Measurements from ENCODE around the gene FOXO6. TPM values are rescaled to one million over a fixed set of nuclear protein-coding genes. Genes with fewer than 3 reads are reported as not detected.

Gene FOXO6
- total and polyA plus RNA-seq, 2 experiments from 2014 or later, result 0.68 to 4.2 TPM

DNA sequence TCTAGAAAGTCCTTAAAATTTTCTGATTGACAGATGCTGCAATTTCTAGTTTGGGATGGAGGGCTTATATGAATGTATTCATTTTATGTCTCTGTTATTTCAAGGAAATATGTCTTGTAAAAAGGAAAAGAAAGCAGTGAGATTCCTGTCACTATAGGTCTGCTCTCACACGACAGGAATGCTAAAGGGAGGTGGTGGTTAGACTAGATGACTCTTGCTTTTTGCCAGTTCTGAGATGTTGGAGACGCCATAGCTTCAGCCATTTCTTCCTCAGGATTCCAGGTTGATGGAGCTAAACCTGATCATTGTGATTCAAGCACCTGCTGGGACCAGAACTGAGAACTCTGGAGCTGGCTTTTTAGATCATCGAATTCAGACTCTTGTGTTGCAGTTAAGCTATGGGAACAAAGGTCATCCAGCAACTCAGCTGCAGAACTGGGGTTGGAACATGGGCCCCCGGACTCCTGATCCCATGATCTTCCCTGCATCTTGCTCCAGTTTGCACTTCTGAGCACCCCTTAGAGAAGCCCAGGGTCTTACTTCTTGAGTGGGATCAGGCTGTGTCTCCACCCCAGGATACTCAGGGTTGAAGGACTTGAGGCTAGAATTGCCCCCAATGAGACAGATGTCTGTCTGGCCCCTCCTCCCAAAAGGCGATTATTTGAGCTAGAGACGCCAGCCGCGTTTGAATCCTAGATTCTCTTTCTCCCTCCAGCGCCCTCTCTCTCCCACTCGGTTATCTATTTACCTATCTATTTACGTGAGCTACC, 46.7 kb upstream of the FOXO6 start:
- no peaks in the 10 kb centered on the region for H3F3A ChIP-seq (replicated peaks; ENCODE audit: low read depth)
- TF ChIP-seq EZH2 (IDR thresholded peaks at IDR 0.05; ENCODE audit: low read depth, unreplicated experiment), result no peak
- TF ChIP-seq ZNF331 (CRISPR knock-in tag; IDR thresholded peaks at IDR 0.05; ENCODE audit: low read depth), result no peak
- TF ChIP-seq, protein P1, sequence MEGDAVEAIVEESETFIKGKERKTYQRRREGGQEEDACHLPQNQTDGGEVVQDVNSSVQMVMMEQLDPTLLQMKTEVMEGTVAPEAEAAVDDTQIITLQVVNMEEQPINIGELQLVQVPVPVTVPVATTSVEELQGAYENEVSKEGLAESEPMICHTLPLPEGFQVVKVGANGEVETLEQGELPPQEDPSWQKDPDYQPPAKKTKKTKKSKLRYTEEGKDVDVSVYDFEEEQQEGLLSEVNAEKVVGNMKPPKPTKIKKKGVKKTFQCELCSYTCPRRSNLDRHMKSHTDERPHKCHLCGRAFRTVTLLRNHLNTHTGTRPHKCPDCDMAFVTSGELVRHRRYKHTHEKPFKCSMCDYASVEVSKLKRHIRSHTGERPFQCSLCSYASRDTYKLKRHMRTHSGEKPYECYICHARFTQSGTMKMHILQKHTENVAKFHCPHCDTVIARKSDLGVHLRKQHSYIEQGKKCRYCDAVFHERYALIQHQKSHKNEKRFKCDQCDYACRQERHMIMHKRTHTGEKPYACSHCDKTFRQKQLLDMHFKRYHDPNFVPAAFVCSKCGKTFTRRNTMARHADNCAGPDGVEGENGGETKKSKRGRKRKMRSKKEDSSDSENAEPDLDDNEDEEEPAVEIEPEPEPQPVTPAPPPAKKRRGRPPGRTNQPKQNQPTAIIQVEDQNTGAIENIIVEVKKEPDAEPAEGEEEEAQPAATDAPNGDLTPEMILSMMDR (conservative IDR thresholded peaks at IDR 0.05; ENCODE audit: low read depth in 2 of 2), result peak in 1 of 2 experiments; percentile 41; a peak in 2 of 4 replicates
- TF ChIP-seq STAT1 (IDR thresholded peaks at IDR 0.05; ENCODE audit: unreplicated experiment), result no peak
- TF ChIP-seq, protein P2, sequence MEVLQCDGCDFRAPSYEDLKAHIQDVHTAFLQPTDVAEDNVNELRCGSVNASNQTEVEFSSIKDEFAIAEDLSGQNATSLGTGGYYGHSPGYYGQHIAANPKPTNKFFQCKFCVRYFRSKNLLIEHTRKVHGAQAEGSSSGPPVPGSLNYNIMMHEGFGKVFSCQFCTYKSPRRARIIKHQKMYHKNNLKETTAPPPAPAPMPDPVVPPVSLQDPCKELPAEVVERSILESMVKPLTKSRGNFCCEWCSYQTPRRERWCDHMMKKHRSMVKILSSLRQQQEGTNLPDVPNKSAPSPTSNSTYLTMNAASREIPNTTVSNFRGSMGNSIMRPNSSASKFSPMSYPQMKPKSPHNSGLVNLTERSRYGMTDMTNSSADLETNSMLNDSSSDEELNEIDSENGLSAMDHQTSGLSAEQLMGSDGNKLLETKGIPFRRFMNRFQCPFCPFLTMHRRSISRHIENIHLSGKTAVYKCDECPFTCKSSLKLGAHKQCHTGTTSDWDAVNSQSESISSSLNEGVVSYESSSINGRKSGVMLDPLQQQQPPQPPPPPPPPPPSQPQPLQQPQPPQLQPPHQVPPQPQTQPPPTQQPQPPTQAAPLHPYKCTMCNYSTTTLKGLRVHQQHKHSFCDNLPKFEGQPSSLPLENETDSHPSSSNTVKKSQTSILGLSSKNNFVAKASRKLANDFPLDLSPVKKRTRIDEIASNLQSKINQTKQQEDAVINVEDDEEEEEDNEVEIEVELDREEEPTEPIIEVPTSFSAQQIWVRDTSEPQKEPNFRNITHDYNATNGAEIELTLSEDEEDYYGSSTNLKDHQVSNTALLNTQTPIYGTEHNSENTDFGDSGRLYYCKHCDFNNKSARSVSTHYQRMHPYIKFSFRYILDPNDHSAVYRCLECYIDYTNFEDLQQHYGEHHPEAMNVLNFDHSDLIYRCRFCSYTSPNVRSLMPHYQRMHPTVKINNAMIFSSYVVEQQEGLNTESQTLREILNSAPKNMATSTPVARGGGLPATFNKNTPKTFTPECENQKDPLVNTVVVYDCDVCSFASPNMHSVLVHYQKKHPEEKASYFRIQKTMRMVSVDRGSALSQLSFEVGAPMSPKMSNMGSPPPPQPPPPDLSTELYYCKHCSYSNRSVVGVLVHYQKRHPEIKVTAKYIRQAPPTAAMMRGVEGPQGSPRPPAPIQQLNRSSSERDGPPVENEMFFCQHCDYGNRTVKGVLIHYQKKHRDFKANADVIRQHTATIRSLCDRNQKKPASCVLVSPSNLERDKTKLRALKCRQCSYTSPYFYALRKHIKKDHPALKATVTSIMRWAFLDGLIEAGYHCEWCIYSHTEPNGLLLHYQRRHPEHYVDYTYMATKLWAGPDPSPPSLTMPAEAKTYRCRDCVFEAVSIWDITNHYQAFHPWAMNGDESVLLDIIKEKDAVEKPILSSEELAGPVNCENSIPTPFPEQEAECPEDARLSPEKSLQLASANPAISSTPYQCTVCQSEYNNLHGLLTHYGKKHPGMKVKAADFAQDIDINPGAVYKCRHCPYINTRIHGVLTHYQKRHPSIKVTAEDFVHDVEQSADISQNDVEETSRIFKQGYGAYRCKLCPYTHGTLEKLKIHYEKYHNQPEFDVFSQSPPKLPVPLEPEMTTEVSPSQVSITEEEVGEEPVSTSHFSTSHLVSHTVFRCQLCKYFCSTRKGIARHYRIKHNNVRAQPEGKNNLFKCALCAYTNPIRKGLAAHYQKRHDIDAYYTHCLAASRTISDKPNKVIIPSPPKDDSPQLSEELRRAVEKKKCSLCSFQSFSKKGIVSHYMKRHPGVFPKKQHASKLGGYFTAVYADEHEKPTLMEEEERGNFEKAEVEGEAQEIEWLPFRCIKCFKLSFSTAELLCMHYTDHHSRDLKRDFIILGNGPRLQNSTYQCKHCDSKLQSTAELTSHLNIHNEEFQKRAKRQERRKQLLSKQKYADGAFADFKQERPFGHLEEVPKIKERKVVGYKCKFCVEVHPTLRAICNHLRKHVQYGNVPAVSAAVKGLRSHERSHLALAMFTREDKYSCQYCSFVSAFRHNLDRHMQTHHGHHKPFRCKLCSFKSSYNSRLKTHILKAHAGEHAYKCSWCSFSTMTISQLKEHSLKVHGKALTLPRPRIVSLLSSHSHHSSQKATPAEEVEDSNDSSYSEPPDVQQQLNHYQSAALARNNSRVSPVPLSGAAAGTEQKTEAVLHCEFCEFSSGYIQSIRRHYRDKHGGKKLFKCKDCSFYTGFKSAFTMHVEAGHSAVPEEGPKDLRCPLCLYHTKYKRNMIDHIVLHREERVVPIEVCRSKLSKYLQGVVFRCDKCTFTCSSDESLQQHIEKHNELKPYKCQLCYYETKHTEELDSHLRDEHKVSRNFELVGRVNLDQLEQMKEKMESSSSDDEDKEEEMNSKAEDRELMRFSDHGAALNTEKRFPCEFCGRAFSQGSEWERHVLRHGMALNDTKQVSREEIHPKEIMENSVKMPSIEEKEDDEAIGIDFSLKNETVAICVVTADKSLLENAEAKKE (CRISPR knock-in tag; IDR thresholded peaks at IDR 0.05), result no peak
- peak overlapping the region; percentile 73; the same call in 1 of the 2 replicates for H2AFZ ChIP-seq
- no peak overlapping the region for H3K4me3 ChIP-seq
- Mint-ChIP-seq H3K4me1 (peaks cover 17% of the 10 kb centered on the region), H3K27me3 (ENCODE audit: insufficient read depth, low read depth, poor library complexity) (peaks cover 3% of the 10 kb centered on the region), H3K4me3 (no peak overlapping the region), H3K36me3 (ENCODE audit: low read depth) (no peaks in the 10 kb centered on the region), H3K27ac (no peak overlapping the region), H3K9me3 (no peaks in the 10 kb centered on the region)
- peak overlapping the region; percentile 60; the same call in 1 of the 2 replicates for H3K4me2 ChIP-seq
- peak; percentile 39 for DNase-seq (ENCODE audit: low spot score)
- H3K27ac ChIP-seq (ENCODE audit: low read depth), result no peak overlapping the region
- no peaks in the 10 kb centered on the region for H4K20me1 ChIP-seq (replicated peaks; ENCODE audit: insufficient read depth)
- H3K27me3 ChIP-seq (ENCODE audit: insufficient read depth), result no peaks in the 10 kb centered on the region
- peaks cover 12% of the 10 kb centered on the region for H3K4me1 ChIP-seq (ENCODE audit: insufficient read depth)
- ATAC-seq, result peak; percentile 22; the same call in 2 of the 3 replicates
- 0 out of 2 replicates have a peak, but pooled peaks cover 3% of the 10 kb centered on the region for H3K9me2 ChIP-seq (ENCODE audit: insufficient read depth)
- no peaks in the 10 kb centered on the region for H3K79me2 ChIP-seq (replicated peaks; ENCODE audit: insufficient read depth)
- H3K36me3 ChIP-seq (ENCODE audit: insufficient read depth), result no peaks in the 10 kb centered on the region
